ENCODE measurements around the gene ATP2C1.

DNA sequence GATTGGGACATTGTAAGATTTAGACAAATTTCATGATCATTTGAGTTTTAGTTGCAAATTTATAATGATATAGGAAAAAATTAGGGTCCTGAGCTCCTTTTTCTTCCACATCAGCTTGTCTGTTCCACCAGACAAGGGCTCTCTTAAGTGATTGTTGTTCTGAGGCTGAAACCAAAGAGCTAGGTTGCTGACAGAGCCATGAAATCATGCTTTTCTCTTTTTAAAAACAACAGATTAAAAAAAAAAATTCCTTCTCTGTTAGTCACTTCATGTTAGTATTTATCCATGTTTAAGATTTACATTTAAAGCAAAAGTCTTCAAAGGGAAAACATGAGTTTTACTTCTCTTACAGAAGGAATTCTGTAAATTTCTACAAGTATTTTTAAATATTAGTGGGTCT lies 56.8 kb downstream of the ATP2C1 start:
- TF ChIP-seq, protein P1, sequence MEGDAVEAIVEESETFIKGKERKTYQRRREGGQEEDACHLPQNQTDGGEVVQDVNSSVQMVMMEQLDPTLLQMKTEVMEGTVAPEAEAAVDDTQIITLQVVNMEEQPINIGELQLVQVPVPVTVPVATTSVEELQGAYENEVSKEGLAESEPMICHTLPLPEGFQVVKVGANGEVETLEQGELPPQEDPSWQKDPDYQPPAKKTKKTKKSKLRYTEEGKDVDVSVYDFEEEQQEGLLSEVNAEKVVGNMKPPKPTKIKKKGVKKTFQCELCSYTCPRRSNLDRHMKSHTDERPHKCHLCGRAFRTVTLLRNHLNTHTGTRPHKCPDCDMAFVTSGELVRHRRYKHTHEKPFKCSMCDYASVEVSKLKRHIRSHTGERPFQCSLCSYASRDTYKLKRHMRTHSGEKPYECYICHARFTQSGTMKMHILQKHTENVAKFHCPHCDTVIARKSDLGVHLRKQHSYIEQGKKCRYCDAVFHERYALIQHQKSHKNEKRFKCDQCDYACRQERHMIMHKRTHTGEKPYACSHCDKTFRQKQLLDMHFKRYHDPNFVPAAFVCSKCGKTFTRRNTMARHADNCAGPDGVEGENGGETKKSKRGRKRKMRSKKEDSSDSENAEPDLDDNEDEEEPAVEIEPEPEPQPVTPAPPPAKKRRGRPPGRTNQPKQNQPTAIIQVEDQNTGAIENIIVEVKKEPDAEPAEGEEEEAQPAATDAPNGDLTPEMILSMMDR (conservative IDR thresholded peaks at IDR 0.05; ENCODE audit: low read depth, low read length) = no peak
- TF ChIP-seq EZH2 (IDR thresholded peaks at IDR 0.05; ENCODE audit: low read length, unreplicated experiment) = no peak

Data from PC-3 (cell line).